Esophagus muscularis mucosa (tissue), 4 donors: ENCODE results near the gene LRRC71.

ENCODE experiments used
- CTCF ChIP-seq, 3 experiments: fragments of 200-600 bp in 2 of 3; fragments of 450-650 bp in 1 of 3; sonication (generic) in 2 of 3; IDR thresholded peaks; one replicate each; pipeline ENCODE4 v1.5.1; 2017 to 2019; ENCODE audit warnings: antibody characterized with exemption in 3 of 3, mild to moderate bottlenecking in 2 of 3, moderate library complexity in 1 of 3
- EP300 ChIP-seq: sonication (generic); formaldehyde crosslinking; IDR thresholded peaks from one replicate; pipeline ENCODE4 v1.6.1; 2017; ENCODE audit warnings: antibody characterized with exemption
- POLR2A ChIP-seq: fragments of 450-650 bp; IDR thresholded peaks from one replicate; pipeline ENCODE4 v1.6.1; 2017; ENCODE audit warnings: antibody characterized with exemption, moderate library complexity, mild to moderate bottlenecking, low read depth
- POLR2AphosphoS5 ChIP-seq, 2 donors: sonication (generic); formaldehyde crosslinking; IDR thresholded peaks; one replicate each; pipeline ENCODE4 v1.6.1; 2017; ENCODE audit warnings: antibody characterized with exemption in 2 of 2

DNA sequence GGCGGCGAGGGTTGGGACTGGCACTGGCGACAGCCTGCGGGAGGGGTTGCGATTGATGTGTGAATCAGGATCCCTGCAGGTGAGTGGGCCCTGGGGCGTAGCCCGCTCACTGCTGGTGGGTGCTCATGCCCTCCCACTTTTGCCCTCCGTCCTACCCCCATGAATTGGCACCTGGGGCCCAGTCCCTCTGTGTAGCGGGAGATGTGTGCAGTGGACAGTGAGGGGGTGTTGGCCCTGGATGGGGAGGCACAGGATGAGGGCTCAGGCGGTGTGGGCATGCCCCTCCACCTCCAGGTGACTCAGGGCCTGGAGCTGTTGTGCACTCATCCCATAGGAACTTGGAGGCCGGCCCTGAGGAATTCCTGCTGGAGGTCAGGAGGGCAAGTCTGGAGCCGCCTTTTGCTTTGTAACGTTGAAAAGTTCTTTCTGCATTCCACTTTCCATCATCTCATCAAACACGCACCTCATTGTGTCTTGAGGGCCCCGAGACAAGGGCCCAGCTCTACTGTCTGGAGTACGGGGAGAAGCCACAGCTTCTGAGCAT, 23.9 kb upstream of the LRRC71 start:
- TF ChIP-seq POLR2AphosphoS5 (IDR thresholded peaks at IDR 0.05) (peak; percentile 14 to 22), CTCF (IDR thresholded peaks at IDR 0.05) (no peak), POLR2A (no peak), EP300 (no peak)
